GM13976 (cell line): ENCODE results near the gene PLEKHA7.
A peak's percentile ranks its signal among the peaks of the same experiment; 100 is the strongest.
"Not testable (repeated sequence)": the region's sequence is repeated elsewhere in the genome, so short reads cannot be mapped to it uniquely, and the experiment has no call there.

ENCODE experiments used
- DNase-seq: peaks from one replicate; pipeline ENCODE4 v3.0.0; 2012; ENCODE audit warnings: low spot score
- CTCF ChIP-seq: IDR thresholded peaks from 2 replicates; pipeline ENCODE4 v1.5.1; 2012; ENCODE audit warnings: borderline replicate concordance, mild to moderate bottlenecking; ENCODE audit not compliant: insufficient read depth; ENCODE audit errors: extremely low read depth, missing control alignments, control extremely low read depth
- in situ Hi-C: fragments of 300-500 bp; cut with MboI; formaldehyde crosslinking; loops from one replicate; pipeline ENCODE4 v1.12.0; 2022; ENCODE audit warnings: low sequenced_read_pairs, mixed read lengths, inconsistent platforms; ENCODE audit not compliant: unreplicated experiment

The PLEKHA7 gene

GRCh38 chr11:16920559-16920958 lies 93.7 kb downstream of the PLEKHA7 start:
- no peak for TF ChIP-seq CTCF
- in situ Hi-C loops: no loop called here
- DNase-seq: no peak

- DNase-seq, in situ Hi-C loops: not testable (repeated sequence)
Observed at GRCh38 chr11:16918543-16919182, 95.6 kb downstream of the PLEKHA7 start.

- in situ Hi-C loops: no loop called here
- TF ChIP-seq CTCF: no peak
- no peak for DNase-seq
Observed at GRCh38 chr11:16917941-16918340, 96.3 kb downstream of the PLEKHA7 start.

- in situ Hi-C loops: no loop called here
- TF ChIP-seq CTCF: no peak
- no peak for DNase-seq
Observed at GRCh38 chr11:16912692-16913111, 101.5 kb downstream of the PLEKHA7 start.

- no peak for DNase-seq
- in situ Hi-C loops: no loop called here
- no peak for TF ChIP-seq CTCF
Observed at GRCh38 chr11:16911658-16912057, 102.6 kb downstream of the PLEKHA7 start.

GRCh38 chr11:16911186-16911585 lies 103.0 kb downstream of the PLEKHA7 start:
- in situ Hi-C loops: no loop called here
- no peak for DNase-seq
- TF ChIP-seq CTCF: no peak

- DNase-seq: peak; percentile 41
- no peak for TF ChIP-seq CTCF
- in situ Hi-C loops: no loop called here
Observed at GRCh38 chr11:16909359-16910035, 104.7 kb downstream of the PLEKHA7 start.
